H1 (cell line): Measurements from ENCODE around the gene OPCML. TPM values are rescaled to one million over a fixed set of nuclear protein-coding genes. Genes with fewer than 3 reads are reported as not detected.

ENCODE experiments used
- CTCF ChIA-PET: fragments of 300-600 bp; sonication (Branson Sonifier 250); formaldehyde crosslinking; loops from one replicate; lab custom pipeline; 2021; ENCODE audit not compliant: partially characterized antibody; lab: Charles Lee
- POLR2A ChIA-PET: fragments of 300-600 bp; sonication (Branson Sonifier 250); formaldehyde crosslinking; loops from one replicate; lab custom pipeline; 2021; ENCODE audit warnings: inconsistent platforms; ENCODE audit not compliant: partially characterized antibody; lab: Charles Lee
- DNase-seq, 2 experiments: peaks; one replicate each; pipeline versions ENCODE4 v3.0.0 to v3.0.0-alpha.2; 2010 to 2022; ENCODE audit warnings: low spot score in 2 of 2, low read depth in 1 of 2, mixed read lengths in 1 of 2
- FAIRE-seq: peaks from 2 replicates; lab custom pipeline; 2011; peaks lifted over from hg19 to GRCh38; lab: Jason Lieb, UNC
- H2AFZ ChIP-seq: 2 replicates; pipeline ENCODE4 v1.8.1; 2012; ENCODE audit warnings: low read length, inconsistent platforms
- H2AK5ac ChIP-seq: 2 replicates; pipeline ENCODE4 v1.6.1; 2013; ENCODE audit warnings: low read depth, low read length
- H2BK120ac ChIP-seq: replicated peaks from 2 replicates; pipeline ENCODE3; 2013; ENCODE audit warnings: low read depth, low read length, inconsistent platforms
- H2BK12ac ChIP-seq: 2 replicates; pipeline ENCODE4 v1.6.1; 2013; ENCODE audit warnings: low read depth, low read length
- H2BK15ac ChIP-seq: 2 replicates; pipeline ENCODE4 v1.6.1; 2013; ENCODE audit warnings: low read length
- H2BK20ac ChIP-seq: 2 replicates; pipeline ENCODE4 v1.6.1; 2013; ENCODE audit warnings: low read length
- H2BK5ac ChIP-seq: 2 replicates; pipeline ENCODE4 v1.6.1; 2013; ENCODE audit warnings: low read depth, low read length
- H3K14ac ChIP-seq: 2 replicates; pipeline ENCODE4 v1.6.1; 2013; ENCODE audit warnings: inconsistent platforms; ENCODE audit not compliant: insufficient read length
- H3K18ac ChIP-seq: 2 replicates; pipeline ENCODE4 v1.6.1; 2013; ENCODE audit warnings: low read length; ENCODE audit errors: extremely low read depth
- H3K23ac ChIP-seq: 2 replicates; pipeline ENCODE4 v1.6.1; 2013; ENCODE audit warnings: inconsistent platforms; ENCODE audit not compliant: insufficient read length
- H3K23me2 ChIP-seq: 2 replicates; pipeline ENCODE4 v1.6.1; 2013; ENCODE audit warnings: low read depth, low read length
- H3K27ac ChIP-seq: 2 replicates; pipeline ENCODE4 v1.6.1; 2011; ENCODE audit warnings: low read depth, low read length, inconsistent platforms
- H3K27me3 ChIP-seq, 4 experiments: replicated peaks in 1 of 4; 1 replicate in 1 of 4; 2 replicates in 3 of 4; pipeline versions ENCODE4 v1.6.1 to v1.8.1; 2011 to 2013; ENCODE audit warnings: low read length in 3 of 4, mild to moderate bottlenecking in 3 of 4, inconsistent platforms in 2 of 4, mixed read lengths in 2 of 4, moderate library complexity in 1 of 4; ENCODE audit not compliant: control insufficient read depth in 3 of 4, insufficient read depth in 3 of 4; ENCODE audit errors: extremely low read depth in 1 of 4
- H3K36me3 ChIP-seq, 4 experiments: 2 replicates each; pipeline versions ENCODE4 v1.6.1 to v1.8.1; 2011 to 2013; ENCODE audit warnings: mild to moderate bottlenecking in 4 of 4, low read length in 3 of 4, moderate library complexity in 2 of 4, control low read depth in 1 of 4, inconsistent platforms in 1 of 4; ENCODE audit not compliant: insufficient read depth in 4 of 4, control insufficient read depth in 2 of 4
- H3K4ac ChIP-seq: replicated peaks from 2 replicates; pipeline ENCODE3; 2013; ENCODE audit warnings: low read length, low read depth, mixed read lengths, inconsistent platforms; ENCODE audit not compliant: insufficient read length
- H3K4me1 ChIP-seq, 4 experiments: replicated peaks in 1 of 4; 1 replicate in 1 of 4; 2 replicates in 3 of 4; pipeline versions ENCODE4 v1.6.1 to v1.8.1; 2011 to 2013; ENCODE audit warnings: low read length in 3 of 4, inconsistent platforms in 2 of 4, mixed read lengths in 1 of 4; ENCODE audit not compliant: insufficient read depth in 4 of 4, control insufficient read depth in 3 of 4
- H3K4me2 ChIP-seq, 2 experiments: 2 replicates each; pipeline versions ENCODE4 v1.6.1 to v1.8.1; 2011 to 2013; ENCODE audit warnings: low read depth in 2 of 2, low read length in 2 of 2, control low read depth in 1 of 2, inconsistent platforms in 1 of 2, mild to moderate bottlenecking in 1 of 2; ENCODE audit not compliant: insufficient read depth in 1 of 2
- H3K4me3 ChIP-seq, 4 experiments: fragments of 200-600, 300-600 bp in 1 of 4; sonication (generic), shearing (Covaris generic), sonication (Bioruptor Twin) in 1 of 4; 2 replicates each; pipeline versions ENCODE4 v1.5.1 to v1.8.1; 2011 to 2016; ENCODE audit warnings: low read length in 4 of 4, low read depth in 3 of 4, control low read depth in 2 of 4, inconsistent platforms in 2 of 4, mild to moderate bottlenecking in 2 of 4, mixed read lengths in 1 of 4, moderate library complexity in 1 of 4; ENCODE audit not compliant: insufficient read depth in 2 of 4; ENCODE audit errors: extremely low read depth in 1 of 4
- H3K56ac ChIP-seq: replicated peaks from 2 replicates; pipeline ENCODE3; 2013; ENCODE audit warnings: low read depth, mild to moderate bottlenecking, mixed read lengths, low read length, inconsistent platforms; ENCODE audit not compliant: insufficient read length
- H3K79me1 ChIP-seq: 2 replicates; pipeline ENCODE4 v1.6.1; 2013; ENCODE audit warnings: low read depth, low read length, control low read depth
- H3K79me2 ChIP-seq, 2 experiments: 2 replicates each; pipeline versions ENCODE4 v1.6.1 to v1.8.1; 2012 to 2013; ENCODE audit warnings: low read length in 2 of 2, mild to moderate bottlenecking in 2 of 2, inconsistent platforms in 1 of 2; ENCODE audit not compliant: insufficient read depth in 2 of 2, control insufficient read depth in 1 of 2
- H3K9ac ChIP-seq, 4 experiments: replicated peaks in 1 of 4; 1 replicate in 1 of 4; 2 replicates in 3 of 4; pipeline versions ENCODE4 v1.6.1 to v1.8.1; 2011 to 2013; ENCODE audit warnings: low read depth in 3 of 4, low read length in 3 of 4, control low read depth in 2 of 4, mild to moderate bottlenecking in 2 of 4, moderate library complexity in 2 of 4, inconsistent platforms in 1 of 4; ENCODE audit errors: extremely low read depth in 1 of 4
- H3K9me3 ChIP-seq, 2 experiments: 2 replicates each; pipeline versions ENCODE4 v1.6.1 to v1.8.1; 2012 to 2013; ENCODE audit warnings: mild to moderate bottlenecking in 2 of 2, moderate library complexity in 2 of 2, control low read depth in 1 of 2, inconsistent platforms in 1 of 2, low read depth in 1 of 2, low read length in 1 of 2, mixed read lengths in 1 of 2; ENCODE audit not compliant: insufficient read depth in 2 of 2
- H4K20me1 ChIP-seq, 2 experiments: replicated peaks in 1 of 2; 2 replicates each; pipeline versions ENCODE3 to v1.8.1; 2011 to 2013; ENCODE audit warnings: inconsistent platforms in 2 of 2, low read length in 2 of 2, mild to moderate bottlenecking in 1 of 2; ENCODE audit not compliant: insufficient read depth in 2 of 2, control insufficient read depth in 1 of 2
- H4K5ac ChIP-seq: 2 replicates; pipeline ENCODE4 v1.6.1; 2013; ENCODE audit warnings: low read length, low read depth, mixed read lengths, inconsistent platforms; ENCODE audit not compliant: insufficient read length
- H4K8ac ChIP-seq: 2 replicates; pipeline ENCODE4 v1.8.0; 2013; ENCODE audit warnings: mild to moderate bottlenecking, moderate library complexity, low read length, inconsistent platforms; ENCODE audit not compliant: insufficient read depth; ENCODE audit errors: extremely low read depth
- H4K91ac ChIP-seq: replicated peaks from 2 replicates; pipeline ENCODE3; 2013; ENCODE audit warnings: low read length, mixed read lengths, inconsistent platforms; ENCODE audit not compliant: insufficient read length
- ATF2 ChIP-seq: IDR thresholded peaks from 2 replicates; pipeline ENCODE4 v1.6.1; 2012; ENCODE audit warnings: low read length, inconsistent platforms
- BACH1 ChIP-seq: IDR thresholded peaks from 2 replicates; pipeline ENCODE4 v1.6.1; 2012; ENCODE audit warnings: low read length, improper control_type of control experiment
- CEBPB ChIP-seq: IDR thresholded peaks from 2 replicates; pipeline ENCODE4 v1.6.1; 2012; ENCODE audit warnings: low read depth, low read length
- CHD1 ChIP-seq: IDR thresholded peaks from 2 replicates; pipeline ENCODE4 v1.6.1; 2012; ENCODE audit warnings: low read depth, low read length, improper control_type of control experiment
- HDAC6 ChIP-seq: IDR thresholded peaks from one replicate; pipeline ENCODE4 v1.7.1; 2012; ENCODE audit warnings: low read depth, mild to moderate bottlenecking, inconsistent platforms, low read length, moderate library complexity
- KDM1A ChIP-seq: fragments of 200-600, 300-600 bp; sonication (generic); IDR thresholded peaks from 2 replicates; pipeline ENCODE4 v1.7.1; 2016; ENCODE audit warnings: mild to moderate bottlenecking, low read length, borderline replicate concordance
- POLR2A ChIP-seq, 2 experiments: IDR thresholded peaks; 1 replicate in 1 of 2; 2 replicates in 1 of 2; pipeline ENCODE4 v1.6.1; 2011; ENCODE audit warnings: low read depth in 2 of 2, low read length in 2 of 2, mild to moderate bottlenecking in 2 of 2; ENCODE audit errors: control extremely low read depth in 1 of 2
- POU5F1 ChIP-seq: IDR thresholded peaks from 2 replicates; pipeline ENCODE4 v1.6.1; 2011; ENCODE audit warnings: low read depth, mild to moderate bottlenecking, low read length, moderate library complexity
- RNF2 ChIP-seq: fragments of 200-900, 300-1000 bp; sonication (generic); IDR thresholded peaks from 2 replicates; pipeline ENCODE4 v1.7.1; 2016; ENCODE audit warnings: borderline replicate concordance, low read depth, mild to moderate bottlenecking, antibody characterized with exemption, low read length; ENCODE audit not compliant: poor library complexity, severe bottlenecking; ENCODE audit errors: missing control alignments
- SP4 ChIP-seq: IDR thresholded peaks from 2 replicates; pipeline ENCODE4 v1.6.1; 2012; ENCODE audit warnings: low read length, inconsistent platforms
- SRF ChIP-seq: IDR thresholded peaks from 2 replicates; pipeline ENCODE4 v1.6.1; 2011; ENCODE audit warnings: mild to moderate bottlenecking, low read depth, low read length, moderate library complexity
- TAF1 ChIP-seq: IDR thresholded peaks from 2 replicates; pipeline ENCODE4 v1.6.1; 2011; ENCODE audit warnings: mild to moderate bottlenecking, low read depth, low read length
- TBP ChIP-seq: IDR thresholded peaks from 2 replicates; pipeline ENCODE4 v1.6.1; 2011; ENCODE audit warnings: low read depth, low read length, improper control_type of control experiment
- ZNF274 ChIP-seq: IDR thresholded peaks from 2 replicates; pipeline ENCODE4 v1.7.0; 2012; ENCODE audit warnings: low read length, borderline replicate concordance; ENCODE audit errors: extremely low read depth
- WGBS, 2 experiments: shearing (Covaris generic) in 1 of 2; methylation state at CpG; one replicate each; pipeline versions ENCODE4 v1.1.6 to v1.1.7; 2013 to 2015; ENCODE audit warnings: low lambda C conversion rate in 2 of 2, mixed read lengths in 2 of 2, inconsistent platforms in 1 of 2, low coverage in 1 of 2, missing lambda C conversion rate in 1 of 2; ENCODE audit not compliant: insufficient replicate concordance in 2 of 2, insufficient coverage in 1 of 2, insufficient read length in 1 of 2; ENCODE audit errors: extremely low coverage in 1 of 2, missing lambda C conversion rate in 1 of 2; 5-methylcytosine and 5-hydroxymethylcytosine counted together
- polyA plus RNA-seq, 7 experiments: library from polyadenylated mRNA; depleted of rRNA in 3 of 7; stranded (reverse) in 5 of 7; unstranded in 2 of 7; fragments of >200 nt in 5 of 7; fragments of 200-250 nt in 2 of 7; gene quantifications; 1 replicate in 5 of 7; 2 replicates in 1 of 7; 4 replicates in 1 of 7; pipeline versions ENCODE4 v1.2.1 to v1.2.3, GENCODE V29; 2011 to 2013; ENCODE audit warnings: missing spikeins in 2 of 7, mixed read lengths in 2 of 7
- total RNA-seq: library from RNA; stranded (reverse); fragmentation: NEBNext Ultra II Directional; extraction: Animal tissue kit (Norgen Biotek cat#: 25700); gene quantifications from 2 replicates; pipeline ENCODE4 v1.2.1, GENCODE V29; 2021

OPCML gene
- total and polyA plus RNA-seq, 2 of the 8 experiments (the other 6 are each of a cell fraction or from before 2014, with no cell fraction given): 2.3 to 3.1 TPM

DNA sequence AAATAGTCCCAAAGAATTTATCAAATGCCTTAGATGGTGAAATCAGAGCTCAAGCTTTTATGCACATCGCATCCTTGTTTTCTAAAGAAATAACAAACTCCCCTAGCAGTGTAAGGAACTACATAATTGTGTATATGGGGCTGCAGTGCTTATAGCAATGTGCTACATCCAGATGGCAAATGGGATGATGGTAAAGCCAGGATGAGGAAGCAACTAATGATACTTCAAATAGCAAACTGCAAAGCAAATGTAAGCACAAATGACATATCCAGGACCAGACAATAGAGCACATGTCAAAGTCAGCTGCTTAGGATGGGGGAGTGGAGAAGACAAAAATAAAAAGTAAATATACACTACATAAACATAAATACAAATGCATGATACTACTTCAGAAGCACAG lies 425.9 kb downstream of the OPCML start:
- POLR2A ChIA-PET: no interaction called here
- H3K79me2 ChIP-seq: no peaks in the 10 kb centered on the region
- no peak overlapping the region for H3K23ac ChIP-seq
- H3K4me3 ChIP-seq: no peak overlapping the region
- H4K91ac ChIP-seq: no peak overlapping the region
- no peak for FAIRE-seq
- H3K27ac ChIP-seq: no peak overlapping the region
- H3K9ac ChIP-seq: no peak overlapping the region
- no peak overlapping the region for H2BK15ac ChIP-seq
- no peak overlapping the region for H2AFZ ChIP-seq
- H3K4me2 ChIP-seq: no peak overlapping the region
- no peak for DNase-seq
- H3K4ac ChIP-seq: no peak overlapping the region
- no peak overlapping the region for H3K18ac ChIP-seq
- H2BK12ac ChIP-seq: no peak overlapping the region
- H4K8ac ChIP-seq: no peak overlapping the region
- no peak overlapping the region for H2BK120ac ChIP-seq
- no peak overlapping the region for H4K5ac ChIP-seq
- no peaks in the 10 kb centered on the region for H3K36me3 ChIP-seq
- H3K14ac ChIP-seq: no peak overlapping the region
- no peaks in the 10 kb centered on the region for H4K20me1 ChIP-seq
- CTCF ChIA-PET: interaction anchor here (1.0 to 3.3 kb wide), 8 partner anchors 8 to 59 kb away, joined by 3 to 12 read pairs (median 4); no protein-coding TSS in a partner anchor
- H2BK5ac ChIP-seq: no peak overlapping the region
- H2BK20ac ChIP-seq: no peak overlapping the region
- H2AK5ac ChIP-seq: no peak overlapping the region
- no peaks in the 10 kb centered on the region for H3K79me1 ChIP-seq
- no peaks in the 10 kb centered on the region for H3K9me3 ChIP-seq
- H3K27me3 ChIP-seq: no peaks in the 10 kb centered on the region
- no peaks in the 10 kb centered on the region for H3K4me1 ChIP-seq
- no peak overlapping the region for H3K56ac ChIP-seq
- 100% methylated on average over 1 of the region's 1 CpG; no CpG with 5 or more reads in 1 of the 2 experiments for WGBS, 2 experiments
- no peaks in the 10 kb centered on the region for H3K23me2 ChIP-seq
- TF ChIP-seq POLR2A (IDR thresholded peaks at IDR 0.05; ENCODE audit: control extremely low read depth in 1 of 2, low read depth in 2 of 2, low read length in 2 of 2): no peak
- TF ChIP-seq RNF2: no peak
- no peak for TF ChIP-seq SRF
- TF ChIP-seq CHD1: no peak
- no peak for TF ChIP-seq POU5F1
- TF ChIP-seq CEBPB: no peak
- TF ChIP-seq BACH1: no peak
- no peak for TF ChIP-seq ATF2
- TF ChIP-seq KDM1A: no peak
- no peak for TF ChIP-seq SP4
- no peak for TF ChIP-seq HDAC6
- TF ChIP-seq TBP: no peak
- no peak for TF ChIP-seq TAF1
- TF ChIP-seq ZNF274: no peak
